ENCODE data around the gene ZNRF2.

ZNRF2 gene

DNA sequence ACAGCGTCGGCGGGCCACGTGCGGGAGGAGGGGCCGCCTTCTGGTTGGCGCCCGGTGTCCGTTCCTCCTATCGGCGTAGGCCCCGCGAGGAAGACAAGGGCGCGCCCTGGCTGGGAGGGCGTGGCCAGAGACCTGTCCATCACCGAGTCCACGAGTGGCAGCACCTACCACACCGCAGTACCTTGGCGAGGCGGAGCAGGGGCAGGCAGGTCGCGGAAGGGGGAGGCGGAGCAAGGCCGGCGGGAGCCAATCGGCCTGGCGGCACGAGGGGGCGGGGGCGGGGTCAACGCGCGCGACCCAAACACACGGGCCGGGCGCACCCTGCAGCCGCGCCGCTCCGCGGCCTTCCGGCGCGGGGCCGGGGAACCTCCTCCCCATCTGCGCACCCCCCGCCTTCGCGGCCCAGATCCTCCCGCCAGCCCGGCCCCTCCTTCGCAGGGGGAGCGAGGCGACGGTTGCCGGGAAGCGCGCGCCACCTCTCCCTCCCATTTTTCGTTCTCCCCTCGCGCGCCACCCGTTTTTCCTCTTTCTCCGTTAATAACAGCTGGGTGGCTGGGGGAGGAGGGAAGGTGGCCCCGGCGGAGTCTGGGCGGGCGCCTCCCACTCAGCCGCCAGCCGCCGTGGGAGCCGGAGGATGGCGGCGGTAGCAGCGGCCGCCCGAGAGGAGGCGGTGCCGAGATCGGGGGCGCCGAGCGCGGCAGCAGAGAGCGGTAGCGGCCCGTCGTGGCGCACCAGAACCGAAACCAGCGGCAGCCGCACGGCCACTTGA, at the start of gene ZNRF2:
Gene ZNRF2 (plus strand): TSS at position 300 of the 769 bp plus-strand sequence. CDS start 761 bp downstream, outside the sequence.
- peak; percentile 100 for DNase-seq

DNA sequence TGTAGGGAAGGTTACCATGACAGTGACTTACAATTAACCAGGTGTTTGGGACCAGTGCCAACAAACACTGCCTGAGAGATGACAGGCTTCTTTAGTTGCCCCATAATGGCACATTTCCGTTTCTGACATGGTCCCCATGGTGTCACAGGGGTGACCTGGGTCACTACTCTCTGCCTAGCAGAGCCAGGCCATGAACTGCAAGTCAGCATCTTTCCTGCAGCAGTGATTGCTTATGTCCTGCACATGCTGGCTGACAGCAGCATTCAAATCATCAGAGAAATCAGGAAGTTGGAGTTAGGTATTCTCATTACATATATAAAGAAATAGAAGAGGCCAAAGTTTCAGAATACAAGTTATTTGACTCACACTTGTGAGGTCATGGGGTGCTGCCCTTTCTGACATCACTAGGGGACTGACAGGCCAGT, 47.1 kb upstream of the ZNRF2 start:
- no peak for DNase-seq

DNA sequence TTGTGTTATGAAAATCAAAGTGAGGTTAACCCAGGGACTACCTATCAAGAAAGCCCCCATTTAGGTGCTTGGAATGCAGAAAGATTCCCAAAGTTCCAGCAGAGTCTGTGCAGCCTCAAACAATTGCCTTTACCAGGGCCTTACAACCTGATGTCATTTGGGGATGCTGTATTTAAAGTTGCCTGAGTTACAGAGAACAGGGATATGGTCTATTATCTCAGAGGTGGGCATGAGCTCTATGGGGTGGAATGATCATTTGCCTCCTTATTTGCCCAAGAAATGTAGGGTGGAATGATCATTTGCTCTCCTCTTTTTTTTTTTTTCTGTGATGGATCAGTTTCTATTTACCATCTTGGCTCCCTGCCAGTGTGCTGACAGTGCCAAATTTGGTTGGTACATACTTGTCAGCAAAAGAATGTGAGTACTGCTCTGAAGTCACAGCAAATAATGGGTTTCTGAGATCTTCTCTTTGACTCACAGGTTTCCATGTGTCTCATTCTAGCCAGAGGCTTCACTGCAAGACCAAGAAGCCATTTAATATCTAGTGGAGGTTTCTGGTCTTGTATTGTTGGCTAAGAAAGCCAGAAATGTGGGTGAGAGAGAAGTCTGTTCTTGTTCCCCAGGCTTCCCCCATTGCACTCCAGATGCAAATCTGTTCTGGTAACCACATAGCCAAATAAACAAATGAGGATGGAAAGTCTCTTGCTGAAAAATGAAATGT, 45.5 kb upstream of the ZNRF2 start:
- peak; percentile 57 for DNase-seq

DNA sequence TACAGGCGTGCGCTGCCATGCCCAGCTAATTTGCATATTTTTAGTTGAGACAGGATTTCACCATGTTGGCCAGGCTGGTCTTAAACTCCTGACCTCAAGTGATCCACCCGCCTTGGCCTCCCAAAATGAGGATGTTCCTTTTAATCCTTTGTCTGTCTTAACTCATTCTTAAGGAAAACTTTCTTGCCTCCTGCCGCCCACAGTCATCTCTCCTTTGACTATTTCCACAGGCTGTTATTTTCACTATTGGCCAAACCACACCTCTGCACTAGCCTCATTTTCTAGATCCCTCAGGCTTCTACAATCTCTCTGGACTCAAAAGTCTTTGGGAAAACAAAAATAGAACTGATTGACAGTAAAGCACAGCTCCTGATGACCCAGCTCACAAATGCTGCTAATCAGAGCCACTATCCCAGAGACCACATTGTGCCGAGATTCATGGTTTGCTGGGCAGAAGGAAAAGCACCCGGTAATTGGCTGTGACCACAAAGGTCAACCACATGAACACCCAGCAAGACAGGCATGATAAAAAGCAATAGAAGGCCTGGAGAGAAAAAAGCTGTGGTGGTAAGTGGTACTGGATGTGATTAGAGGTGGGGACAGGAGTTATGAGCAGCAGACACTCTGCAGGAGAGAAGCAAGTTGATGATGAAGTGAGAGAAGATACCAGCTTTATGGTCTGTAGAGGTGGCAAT, 44.1 kb upstream of the ZNRF2 start:
- DNase-seq = peak; percentile 82

DNA sequence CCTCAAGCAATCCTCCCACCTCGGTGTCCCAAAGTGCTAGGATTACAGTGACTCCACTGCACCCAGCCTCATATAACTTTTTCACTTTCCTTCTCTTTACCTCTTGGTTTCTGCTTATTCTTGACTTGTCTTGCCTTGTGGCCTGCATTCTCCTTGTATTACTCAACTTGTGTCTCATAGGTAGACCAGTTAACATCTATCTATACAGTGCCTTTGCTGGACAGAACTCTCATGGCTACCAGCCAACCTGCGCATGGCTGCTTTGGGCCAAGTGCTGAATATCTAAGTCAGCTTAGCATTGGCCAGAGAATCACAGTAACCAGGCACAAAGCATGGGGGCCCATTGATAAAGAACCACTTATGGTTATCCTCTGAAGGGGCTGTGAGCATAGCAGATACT, 42.6 kb upstream of the ZNRF2 start:
- no peak for DNase-seq

DNA sequence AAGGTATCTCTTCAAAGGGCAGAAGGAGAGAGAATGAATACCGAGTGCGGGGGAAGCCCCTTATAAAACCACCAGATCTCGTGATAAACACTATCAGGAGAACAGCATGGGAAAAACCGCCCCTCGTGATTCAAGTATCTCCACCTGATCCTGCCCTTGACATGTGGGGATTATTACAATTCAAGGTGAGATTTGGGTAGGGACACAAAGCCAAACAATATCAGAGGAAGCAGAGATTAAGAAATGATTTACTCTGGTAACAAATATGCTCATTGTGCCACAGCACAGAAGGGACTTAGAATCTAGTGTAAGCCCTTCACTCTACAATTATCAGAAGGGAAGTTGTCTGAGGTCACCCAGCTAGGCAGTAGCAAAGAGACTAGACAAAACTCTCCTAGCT, 40.1 kb upstream of the ZNRF2 start:
- no peak for DNase-seq

DNA sequence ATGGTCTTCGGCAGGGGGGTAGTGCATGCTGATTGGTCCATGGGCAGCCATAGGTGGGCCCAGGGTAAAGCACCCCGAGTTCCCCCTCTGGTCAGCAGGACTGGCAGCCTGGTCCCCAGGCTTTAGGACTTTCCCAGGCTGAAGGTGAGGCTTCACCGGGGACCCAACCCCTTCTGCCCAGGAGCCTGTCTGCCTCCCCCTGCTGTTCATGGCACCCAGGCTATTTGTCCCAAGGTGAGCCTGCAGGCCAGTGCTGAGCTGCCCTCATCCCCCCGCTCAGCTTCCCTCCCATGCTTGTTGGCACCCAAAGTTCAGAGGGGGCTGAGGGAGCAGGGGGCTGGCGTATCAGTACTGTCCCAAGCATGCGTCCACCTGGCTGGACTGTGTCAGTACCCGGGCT, 38.5 kb upstream of the ZNRF2 start:
- DNase-seq = no peak

DNA sequence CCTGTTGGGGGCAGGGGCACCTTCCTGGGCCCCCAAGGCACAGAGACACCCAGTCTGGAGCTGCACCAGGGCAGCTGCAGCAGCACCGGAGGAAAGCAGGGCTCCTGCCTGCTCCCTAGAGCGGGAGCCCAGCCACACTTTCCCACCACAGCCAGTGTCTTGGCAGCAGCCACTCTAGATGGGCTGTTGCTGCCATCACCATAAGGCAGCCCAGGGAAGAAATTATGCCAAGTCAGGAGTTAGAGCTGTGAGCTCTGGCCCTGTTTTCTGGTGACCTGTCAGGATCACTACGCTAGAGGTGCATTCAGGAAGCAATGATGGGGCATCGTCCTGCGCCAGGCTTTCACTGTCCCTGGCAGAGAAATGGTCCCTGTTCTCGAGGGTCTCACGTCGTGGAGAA, 38.0 kb upstream of the ZNRF2 start:
- DNase-seq = no peak

DNA sequence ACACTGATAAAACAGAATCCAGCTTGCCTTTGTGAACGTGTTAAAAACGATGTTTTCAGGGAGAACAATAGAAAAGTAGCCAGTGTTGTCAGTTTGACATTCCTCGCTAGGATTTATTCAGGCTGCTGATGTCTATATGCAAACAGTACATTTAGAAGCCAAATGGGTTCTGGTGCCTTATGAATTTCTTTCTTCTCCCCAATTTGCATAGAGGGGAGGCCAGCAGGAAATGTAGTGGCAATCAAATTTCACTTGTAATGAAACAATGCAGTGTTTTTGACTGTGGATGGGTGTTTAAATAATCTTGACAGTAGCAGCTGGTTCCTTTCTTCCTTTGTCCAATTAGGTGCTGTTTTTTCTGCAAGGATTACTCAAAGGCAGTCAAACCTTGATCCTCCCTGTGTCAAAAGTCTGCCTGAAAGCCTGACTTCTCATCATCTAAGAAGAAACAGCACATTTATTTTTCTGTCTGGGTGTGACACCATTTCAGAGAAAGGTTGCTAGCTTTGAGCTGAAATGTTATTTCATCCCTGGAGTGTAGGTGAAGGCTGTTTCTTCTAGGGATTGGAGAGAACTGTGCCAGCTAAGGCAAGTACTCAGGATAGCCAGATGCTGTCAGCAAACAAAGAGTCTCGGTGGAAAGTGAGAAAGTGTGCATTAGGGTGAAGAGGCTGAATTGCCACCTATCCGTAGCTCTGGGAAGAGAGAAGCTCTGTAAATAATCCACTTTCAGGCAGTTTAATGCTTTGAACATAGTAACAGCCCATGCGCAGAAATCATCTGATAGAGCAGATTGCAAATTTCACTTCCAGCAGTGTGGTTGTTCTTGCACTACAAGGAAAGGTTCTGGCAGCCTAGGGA, 36.6 kb upstream of the ZNRF2 start:
- no peak for DNase-seq

DNA sequence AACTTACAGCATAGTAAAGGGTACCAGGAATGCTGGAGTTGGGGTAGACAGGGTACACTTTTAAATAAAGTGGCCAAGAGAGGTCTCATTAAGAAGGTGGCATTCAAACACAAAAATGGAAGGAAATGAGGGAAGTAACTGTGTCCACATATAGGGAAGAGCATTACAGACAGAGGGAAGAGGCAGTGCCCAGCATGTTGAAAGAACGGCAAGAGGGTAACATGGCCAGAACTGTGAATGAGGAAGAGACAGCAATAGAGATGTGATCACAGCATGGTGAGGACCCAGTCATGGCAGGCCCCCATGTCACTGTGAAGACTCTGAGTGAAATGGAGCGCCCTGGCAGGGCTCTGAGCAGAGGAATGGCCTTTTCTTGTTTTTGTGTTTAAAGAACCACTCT, 35.1 kb upstream of the ZNRF2 start:
- DNase-seq = peak; percentile 12

DNA sequence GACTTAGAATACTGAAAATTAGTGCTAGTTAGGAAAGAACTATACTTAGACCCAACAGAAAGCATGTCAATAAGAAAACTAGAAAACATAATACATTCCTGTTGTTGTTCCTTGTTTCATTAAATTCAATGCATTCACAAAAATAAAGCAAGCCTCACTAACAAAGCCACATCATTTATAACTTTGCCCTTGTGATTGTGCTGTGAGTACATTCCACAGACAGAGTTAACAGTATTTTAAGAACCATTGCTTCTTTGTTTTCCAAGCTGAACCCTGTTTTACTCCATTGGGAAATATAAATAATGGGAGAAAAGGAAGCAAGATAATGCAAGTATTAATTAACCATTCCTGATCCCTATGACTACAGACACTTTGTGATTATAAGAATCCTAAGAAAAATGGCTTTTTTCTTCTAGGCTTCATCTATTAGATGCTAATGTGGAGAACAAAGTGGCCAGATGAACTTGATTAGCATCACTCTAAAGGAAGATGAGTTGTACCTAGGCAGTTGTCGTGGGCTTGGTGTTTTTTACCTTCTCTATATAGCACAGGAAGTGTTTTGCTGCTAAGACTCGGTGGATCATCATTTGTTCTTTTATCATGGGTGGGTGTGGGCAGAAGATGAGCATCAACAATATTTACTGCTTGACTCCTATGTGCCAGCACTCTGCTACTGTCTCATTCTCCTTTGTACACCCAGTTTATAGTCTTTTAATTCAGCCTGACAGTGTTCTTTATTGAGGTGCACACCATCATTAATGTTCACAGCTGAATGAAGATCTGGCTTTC, 34.2 kb upstream of the ZNRF2 start:
- no peak for DNase-seq

DNA sequence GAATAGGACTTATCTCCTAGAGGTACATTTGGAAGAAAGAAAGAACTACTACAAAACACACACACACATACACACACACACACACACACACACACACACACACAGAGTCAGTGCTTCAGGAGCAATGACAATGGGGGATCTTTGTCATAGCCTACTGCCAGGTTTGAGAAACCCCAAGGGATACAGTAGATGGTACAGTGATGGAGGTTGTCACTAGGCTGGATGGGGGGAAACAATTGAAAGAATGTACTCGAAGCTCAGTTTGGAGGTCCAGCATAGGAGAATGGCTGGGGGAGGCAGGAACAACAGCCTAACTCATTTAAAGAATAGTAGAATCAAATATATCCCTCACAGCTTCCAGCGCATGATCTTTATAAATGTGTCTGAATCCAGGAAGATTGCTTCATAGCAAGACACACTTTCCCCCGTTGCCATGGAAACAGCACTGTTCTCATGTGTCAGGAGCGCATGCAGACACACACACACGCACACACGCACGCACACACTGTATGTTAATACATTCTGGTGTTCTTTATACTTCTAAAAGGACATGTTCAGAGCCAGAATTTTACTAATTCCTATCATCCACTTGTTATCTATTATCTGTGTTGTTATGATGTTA, 32.6 kb upstream of the ZNRF2 start:
- peak; percentile 25 for DNase-seq

DNA sequence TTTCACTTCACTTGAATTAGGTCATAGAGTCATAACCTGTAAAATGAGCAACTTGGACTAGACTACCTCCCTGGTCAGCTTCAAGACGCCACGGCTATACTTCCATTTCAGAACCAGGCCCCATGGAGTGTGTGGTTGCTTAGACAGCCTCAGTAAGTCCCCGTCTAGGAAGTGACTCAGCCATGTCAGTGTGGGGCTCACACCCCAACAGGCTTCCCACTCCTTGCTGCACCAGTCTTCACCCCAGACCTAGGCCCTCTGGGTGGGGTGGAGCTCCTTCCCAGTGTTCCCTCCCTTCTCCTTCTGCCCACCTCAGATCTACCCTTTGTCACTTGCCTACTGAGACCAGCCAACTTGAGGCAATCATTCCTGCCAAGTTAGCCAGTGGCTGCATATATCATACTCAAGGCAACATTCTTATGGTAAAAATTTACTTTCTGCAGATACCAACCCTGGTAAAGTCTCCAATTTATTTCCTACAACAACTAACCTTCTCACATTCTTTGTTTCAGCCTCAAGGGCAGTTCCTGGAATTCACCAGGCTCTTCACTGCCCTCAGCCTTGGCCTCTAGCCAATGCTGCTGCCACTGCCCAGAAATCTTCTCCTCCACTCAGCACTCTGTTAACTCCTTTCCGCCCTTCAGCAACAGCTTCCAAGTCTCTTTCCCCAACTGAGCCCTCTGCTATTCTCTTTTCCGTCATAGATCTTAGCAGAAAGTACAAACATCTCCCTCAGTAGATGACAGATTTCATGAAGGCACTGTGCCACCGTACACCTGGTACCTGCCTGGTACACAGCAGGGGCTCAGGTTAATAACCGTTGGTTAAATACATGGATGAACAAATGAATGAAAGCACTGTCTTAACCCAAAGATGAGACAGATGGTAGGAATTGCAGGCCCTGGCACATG, 31.3 kb upstream of the ZNRF2 start:
- peak; percentile 77 for DNase-seq

DNA sequence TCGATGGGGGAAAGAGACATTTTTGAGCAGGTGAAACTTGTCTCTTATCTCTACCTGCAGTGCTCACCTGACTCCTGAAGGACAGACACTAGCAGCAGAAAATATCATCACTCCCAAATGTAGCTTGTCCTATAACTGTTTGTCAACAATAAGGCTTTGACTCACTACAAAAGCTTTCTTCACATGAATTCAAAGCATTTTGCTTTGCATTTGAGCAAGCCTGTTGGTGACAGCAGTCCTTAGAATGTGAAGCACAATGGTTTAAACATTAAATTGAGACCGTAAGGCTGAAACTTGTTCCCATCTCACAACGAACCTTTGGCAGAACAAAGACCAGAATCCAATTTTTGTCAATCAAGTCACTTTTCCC, 30.6 kb upstream of the ZNRF2 start:
- DNase-seq = no peak

DNA sequence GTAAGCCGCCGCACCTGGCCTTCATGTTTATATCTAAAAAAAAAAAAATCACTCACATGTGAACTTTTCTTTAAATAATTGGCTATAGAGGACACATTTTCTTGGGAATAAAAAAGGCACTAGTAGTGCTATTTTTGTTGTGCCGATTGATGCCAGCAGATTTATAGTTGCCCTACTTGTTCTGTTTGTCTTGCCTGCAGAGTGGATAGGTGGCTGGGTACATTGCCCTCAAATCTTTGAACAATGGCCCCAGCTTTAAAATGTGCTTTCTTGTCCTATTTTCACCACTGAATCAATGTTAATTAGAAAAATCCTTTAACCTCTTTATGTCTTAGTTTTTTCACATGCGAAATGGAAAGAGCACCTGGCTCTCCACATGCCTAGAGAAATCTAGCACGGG, 30.1 kb upstream of the ZNRF2 start:
- no peak for DNase-seq

DNA sequence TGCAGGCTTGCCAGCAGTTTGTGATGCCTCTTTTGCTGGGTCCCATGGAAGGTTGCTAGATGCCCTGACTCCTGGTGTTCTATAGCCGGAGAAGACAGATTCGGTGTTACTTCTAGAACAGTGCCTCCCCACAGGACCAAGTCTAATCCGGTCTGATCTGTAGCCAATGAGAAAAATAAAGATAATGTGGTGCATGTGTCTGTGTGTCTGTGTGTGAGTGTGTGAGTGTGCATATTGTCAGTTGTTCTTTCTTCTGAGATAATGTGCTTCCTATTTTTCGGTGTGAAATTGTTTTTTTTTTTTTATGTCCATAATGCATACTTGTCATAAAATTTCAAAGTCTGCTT, 29.7 kb upstream of the ZNRF2 start:
- DNase-seq = peak; percentile 60

DNA sequence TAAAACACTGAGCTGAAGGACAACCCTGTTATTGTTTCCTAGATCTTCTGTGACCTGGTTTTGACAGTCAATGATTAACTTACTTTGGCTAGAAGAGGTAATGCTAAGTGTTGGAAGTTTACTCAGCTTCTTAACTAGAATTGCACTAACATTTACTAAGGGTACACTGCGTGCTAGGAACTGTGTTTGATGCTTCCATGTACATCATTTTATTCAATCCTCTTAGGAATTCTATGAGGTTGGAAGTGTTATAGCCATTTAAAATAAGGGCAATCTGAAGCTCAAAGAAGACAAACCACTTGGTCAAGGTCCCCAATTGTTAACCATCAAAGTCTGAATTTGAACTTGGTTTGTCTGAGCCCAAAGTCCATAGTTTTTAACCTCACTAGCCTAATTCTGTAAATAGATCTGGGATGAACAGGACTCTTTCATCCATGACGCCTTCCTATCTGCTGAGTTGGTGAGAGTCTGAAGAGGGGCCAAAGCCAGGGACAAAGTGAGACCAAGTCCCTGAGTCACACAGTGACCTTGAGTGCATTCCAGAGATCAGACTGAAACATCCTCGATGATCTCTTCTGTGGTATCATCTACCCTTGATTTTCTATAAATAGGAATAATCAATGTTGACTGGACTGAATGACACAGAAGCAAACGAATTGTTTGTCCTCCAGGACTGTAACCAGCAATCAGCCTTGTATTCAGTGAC, 29.2 kb upstream of the ZNRF2 start:
- no peak for DNase-seq

DNA sequence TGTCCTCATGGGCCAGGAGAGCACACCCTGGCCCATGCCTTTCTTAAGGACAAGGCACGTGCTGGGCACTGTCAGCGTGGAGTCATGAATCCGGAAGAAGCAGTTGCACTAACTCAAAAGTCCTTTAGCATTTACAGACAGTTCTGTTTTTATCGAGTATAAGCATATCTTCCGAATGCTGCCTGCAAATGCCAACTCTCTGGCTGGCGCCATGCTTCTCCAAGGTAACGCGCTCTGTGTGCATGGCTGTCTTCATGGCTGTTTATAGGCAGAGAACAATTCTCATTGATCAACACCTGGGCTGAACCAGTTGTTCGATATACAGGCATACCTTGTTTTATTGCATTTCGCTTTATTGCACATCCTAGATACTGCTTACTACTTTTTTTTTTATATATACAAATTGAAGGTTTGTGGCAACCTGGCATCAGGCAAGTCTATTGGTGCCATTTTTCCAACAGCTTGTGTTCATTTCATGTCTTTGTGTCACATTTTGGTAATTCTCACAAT, 28.0 kb upstream of the ZNRF2 start:
- DNase-seq = no peak

DNA sequence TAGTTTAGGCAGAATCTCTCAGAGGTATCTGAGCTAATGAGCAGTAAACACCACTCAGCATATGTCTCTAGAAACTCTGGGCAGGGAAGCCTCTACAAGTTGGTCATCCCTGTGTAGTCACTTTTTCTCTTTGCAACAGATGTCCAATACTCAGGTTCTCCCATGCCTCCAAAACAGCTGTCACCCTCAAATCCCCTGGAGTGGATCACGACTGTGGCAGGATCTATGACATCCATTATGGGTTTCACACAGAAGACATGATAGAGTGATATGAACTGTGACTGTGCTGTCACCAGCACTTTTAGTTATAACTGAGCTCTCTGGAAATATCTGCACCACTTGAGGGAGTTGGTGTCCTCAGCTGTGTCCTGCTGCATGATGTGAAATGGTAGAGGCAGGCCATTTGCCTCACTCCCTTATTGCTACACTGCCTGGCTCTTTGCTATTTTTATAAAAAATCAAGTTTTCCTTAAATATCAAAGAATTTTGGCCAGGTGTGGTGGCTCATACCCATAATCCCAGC, 24.1 kb upstream of the ZNRF2 start:
- no peak for DNase-seq

Data from hematopoietic multipotent progenitor cell treated with erythropoietin and hydrocortisone succinate and interleukin-3 and kit ligand, for 4 days (in vitro differentiated cells).